NCI-H1092 (cell line): ENCODE data around the gene MYMX.
"Not testable (repeated sequence)": the region's sequence is repeated elsewhere in the genome, so short reads cannot be mapped to it uniquely, and the experiment has no call there.

Source experiments
- DNase-seq: peaks from one replicate; lab custom pipeline; 2025; lab: John Stamatoyannopoulos, UW

The MYMX gene

DNA sequence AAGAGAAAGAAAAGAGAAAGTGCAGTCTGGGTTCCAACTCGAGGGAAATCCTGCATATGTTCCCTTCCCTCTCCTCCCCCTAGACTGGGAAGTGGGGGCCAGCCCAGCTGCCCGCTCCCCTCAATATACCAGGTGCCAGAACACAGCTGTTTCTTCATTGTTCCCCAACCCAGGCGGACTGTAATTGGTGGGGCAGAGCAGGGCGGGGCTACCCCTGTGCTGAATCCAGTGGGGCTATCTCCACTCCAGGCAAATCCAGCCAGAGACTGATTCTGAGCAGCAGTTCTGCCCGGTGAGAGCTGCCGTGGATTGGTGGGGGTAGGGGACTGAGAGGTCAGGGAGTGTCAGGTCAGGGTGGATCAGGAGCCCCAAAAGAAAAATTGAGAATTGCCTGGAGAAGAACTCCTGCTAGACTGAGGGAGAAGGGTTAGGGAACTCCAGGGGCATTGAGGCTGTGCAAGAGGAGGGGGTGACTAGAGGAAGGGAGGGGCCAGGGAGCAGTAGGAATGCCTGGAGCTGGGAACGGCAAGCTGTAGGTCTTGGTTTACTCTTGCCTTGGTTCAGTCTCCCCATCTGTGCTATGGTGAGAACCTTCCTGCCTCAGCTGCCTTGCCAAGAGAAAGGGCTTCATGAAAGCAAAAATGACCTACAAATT lies at the start of gene MYMX:
Gene MYMX, plus strand, starts transcription at position 250 of the 655 bp plus-strand sequence. CDS start 546 bp downstream, outside the sequence.
- peak; percentile 23 for DNase-seq

DNA sequence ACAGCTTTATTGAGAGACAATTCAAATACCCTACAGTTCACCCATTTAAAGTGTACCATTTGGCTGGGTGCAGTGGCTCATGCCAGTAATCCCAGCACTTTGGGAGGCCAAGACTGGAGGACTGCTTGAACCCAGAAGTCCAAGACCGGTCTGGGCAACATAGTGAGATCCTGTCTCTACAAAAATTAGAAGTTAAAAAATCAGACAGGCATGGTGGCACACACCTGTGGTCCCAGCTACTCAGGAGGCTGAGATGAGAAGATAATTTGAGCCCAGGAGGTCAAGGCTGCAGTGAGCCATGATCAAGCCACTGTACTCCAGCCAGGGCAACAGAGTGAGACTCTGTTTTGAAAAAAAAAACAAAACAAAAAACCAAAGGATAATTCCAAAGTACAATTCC lies 49.2 kb upstream of the MYMX start:
- no peak for DNase-seq

GRCh38 chr6:44169154-44169553 lies 47.6 kb upstream of the MYMX start:
- no peak for DNase-seq

DNA sequence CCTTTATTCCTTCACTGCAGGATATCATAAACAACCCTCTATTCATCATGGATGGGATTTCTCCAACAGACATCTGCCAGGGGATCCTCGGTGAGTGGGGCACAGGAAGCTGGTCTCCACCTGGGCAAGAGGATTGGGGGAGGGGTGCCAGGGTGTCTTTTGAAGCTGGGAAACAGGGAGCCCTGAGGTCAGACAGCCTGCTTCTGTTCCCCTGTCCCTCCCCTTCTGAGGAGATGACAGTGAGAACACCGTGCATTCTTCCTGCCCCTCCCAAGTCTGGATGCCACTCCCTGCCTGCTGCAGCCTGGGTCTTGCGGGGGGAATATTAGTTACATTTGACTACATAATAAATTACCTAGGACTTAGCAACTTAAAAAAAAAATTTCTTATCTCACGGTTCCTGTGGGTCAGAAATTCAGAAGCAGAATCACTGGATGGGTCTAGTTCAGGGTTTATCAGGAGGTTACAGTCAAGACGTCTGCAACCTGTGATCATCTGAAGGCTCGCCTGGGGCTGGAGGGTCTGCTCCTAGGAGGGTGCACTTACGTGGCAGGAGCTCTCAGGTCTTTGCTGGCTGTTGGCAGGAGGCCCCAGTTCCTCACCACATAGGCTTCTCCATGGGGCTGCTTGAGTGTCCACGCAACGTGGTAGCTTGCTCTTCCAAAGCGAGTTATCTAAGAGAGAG lies 46.7 kb upstream of the MYMX start:
- no peak for DNase-seq

DNA sequence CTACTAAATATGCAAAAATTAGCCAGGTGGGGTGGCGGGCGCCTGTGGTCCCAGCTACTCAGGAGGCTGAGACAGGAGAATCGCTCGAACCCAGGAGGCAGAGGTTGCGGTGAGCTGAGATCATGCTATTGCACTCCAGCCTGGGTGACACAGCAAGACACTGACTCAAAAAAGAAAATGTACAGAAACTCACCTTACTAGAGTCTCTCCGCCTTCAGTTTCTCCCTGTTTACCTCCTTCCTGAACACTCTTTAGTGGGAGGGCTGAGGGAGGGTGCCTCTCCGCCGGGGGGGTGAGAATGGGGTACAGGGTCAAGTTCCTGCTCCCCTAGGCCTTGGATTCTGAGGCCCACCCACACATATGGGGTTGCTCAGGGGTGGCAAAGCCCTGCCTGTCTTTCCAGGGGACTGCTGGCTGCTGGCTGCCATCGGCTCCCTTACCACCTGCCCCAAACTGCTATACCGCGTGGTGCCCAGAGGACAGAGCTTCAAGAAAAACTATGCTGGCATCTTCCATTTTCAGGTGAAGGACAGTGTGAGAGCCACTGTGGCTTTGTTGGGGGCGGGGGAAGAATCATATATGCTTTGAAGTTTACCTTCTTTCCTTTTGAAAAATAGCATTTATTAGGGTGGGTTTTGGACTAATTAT lies 44.7 kb upstream of the MYMX start:
- no peak for DNase-seq

DNA sequence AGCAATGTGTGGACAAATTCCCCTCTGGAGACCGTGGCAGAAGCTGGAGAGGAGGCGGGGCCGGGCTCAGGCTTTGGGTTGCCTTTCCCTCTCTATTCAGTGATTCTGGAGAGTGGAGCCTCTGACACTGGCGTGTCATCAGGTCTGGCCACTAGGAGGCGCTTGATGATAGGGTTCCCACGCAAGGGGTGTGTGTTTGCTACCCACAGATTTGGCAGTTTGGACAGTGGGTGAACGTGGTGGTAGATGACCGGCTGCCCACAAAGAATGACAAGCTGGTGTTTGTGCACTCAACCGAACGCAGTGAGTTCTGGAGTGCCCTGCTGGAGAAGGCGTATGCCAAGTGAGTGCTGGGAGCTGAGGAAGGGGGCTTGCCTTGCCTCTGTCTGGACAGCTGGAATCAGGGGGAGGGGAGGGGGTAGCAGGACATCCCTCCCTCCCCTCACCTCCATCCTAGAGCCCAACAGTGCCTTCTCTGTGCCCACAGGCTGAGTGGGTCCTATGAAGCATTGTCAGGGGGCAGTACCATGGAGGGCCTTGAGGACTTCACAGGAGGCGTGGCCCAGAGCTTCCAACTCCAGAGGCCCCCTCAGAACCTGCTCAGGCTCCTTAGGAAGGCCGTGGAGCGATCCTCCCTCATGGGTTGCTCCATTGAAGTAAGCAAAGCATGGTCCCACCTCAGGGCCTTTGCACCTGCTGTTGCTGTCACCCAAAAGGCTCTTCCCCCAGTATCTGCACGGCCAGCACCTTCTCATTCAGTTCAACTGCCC lies 43.8 kb upstream of the MYMX start:
- DNase-seq: peak; percentile 81

DNA sequence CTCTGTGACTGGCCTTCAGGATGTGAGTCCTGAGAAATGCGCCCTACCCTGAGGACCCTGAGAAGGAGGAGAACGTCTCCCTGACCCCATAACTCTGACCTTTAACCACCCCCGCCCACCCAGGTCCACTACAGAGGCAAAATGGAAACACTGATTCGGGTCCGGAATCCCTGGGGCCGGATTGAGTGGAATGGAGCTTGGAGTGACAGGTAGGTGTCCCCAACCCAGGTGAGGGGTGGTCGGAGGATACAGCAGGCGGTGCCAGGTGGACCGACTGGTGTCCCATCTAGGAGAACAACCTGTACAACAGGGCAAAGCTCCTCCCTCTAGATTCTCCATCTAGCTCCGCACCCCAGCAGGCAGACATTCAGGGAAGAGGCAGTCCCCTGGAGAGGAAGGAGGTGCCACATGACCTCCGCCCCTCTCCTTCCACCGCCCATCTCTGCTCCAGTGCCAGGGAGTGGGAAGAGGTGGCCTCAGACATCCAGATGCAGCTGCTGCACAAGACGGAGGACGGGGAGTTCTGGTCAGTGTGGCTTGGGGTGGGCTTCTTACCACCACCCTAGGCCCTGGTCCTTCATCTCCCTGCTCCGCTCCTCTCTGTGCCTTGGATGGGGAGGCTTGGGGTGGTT lies 40.5 kb upstream of the MYMX start:
- DNase-seq: no peak

DNA sequence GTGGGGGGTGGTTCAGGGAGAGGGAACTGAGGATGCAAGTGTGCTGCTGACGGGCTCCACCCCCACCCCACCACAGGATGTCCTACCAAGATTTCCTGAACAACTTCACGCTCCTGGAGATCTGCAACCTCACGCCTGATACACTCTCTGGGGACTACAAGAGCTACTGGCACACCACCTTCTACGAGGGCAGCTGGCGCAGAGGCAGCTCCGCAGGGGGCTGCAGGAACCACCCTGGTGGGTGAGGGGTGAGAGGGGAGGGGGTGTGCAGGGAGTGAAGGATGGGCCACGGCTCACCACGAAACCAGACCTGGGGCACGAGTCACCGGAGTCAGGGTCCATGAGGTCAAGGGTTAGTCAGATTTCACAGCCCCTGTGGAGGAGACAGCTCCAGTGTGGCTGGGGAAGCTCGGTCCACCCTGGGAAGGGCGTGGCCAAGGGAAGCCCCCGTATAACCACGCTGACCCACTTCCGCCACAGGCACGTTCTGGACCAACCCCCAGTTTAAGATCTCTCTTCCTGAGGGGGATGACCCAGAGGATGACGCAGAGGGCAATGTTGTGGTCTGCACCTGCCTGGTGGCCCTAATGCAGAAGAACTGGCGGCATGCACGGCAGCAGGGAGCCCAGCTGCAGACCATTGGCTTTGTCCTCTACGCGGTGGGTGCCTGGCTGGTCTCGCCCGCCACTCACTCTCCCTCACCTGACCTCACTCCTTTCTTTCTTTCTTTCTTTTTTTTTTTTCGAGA lies 39.8 kb upstream of the MYMX start:
- no peak for DNase-seq

DNA sequence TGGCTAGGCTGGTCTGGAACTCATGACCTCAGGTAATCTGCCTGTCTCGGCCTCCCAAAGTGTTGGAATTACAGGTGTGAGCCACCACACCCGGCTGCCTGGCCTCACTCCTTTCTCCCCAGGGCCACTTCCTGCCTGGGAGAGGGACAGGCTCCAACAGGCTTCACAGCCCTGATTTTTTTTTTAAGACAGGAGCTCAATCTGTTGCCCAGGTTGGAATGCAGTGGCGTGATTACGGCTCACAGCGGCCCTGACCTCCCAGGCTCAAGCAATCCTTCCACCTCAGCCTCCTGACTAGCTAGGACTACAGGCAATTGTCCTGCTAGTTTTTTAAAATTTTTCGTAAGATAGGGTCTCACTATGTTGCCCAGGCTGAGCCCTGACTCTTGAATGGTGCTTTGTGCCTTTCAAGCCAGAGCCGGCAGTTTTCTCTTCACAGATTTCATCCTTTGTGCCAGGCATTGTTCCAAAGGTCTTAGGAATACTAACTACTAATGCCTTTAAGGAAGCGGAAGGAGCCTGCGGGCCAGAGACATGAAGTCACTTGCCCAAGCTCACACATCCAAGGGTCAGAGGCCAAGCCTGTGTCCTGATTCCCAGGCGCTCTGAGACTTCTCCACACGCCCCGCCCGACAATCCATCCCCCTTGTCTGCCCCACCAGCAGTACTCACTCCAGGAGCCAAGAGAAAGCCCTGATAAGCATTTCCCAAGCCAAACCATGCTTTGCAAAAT lies 38.9 kb upstream of the MYMX start:
- no peak for DNase-seq

- DNase-seq: no peak
These were observed 38.2 kb upstream of the MYMX start for GRCh38 chr6:44178424-44179071.

DNA sequence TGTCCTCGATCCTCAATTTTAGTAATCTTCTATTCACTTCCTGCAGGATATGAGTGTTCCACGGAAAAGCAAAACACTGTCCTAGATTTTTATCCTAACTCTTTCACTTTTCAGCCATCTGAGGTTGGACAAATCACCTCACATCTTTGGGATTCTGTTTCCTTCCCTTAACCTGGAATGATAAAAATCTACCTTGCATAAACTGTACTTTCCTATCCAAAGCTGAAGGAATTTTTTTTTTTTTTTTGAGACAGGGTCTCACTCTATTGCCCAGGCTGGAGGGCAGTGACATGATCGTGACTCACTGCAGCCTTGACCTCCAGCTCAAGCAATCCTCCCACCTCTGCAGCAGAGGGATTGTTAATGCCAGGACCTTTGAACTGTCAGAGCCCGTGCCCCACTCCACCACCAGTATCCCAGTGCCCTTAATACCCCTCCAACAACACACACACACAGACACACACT lies 37.6 kb upstream of the MYMX start:
- DNase-seq: no peak

GRCh38 chr6:44179648-44180047 lies 37.1 kb upstream of the MYMX start:
- DNase-seq: no peak

DNA sequence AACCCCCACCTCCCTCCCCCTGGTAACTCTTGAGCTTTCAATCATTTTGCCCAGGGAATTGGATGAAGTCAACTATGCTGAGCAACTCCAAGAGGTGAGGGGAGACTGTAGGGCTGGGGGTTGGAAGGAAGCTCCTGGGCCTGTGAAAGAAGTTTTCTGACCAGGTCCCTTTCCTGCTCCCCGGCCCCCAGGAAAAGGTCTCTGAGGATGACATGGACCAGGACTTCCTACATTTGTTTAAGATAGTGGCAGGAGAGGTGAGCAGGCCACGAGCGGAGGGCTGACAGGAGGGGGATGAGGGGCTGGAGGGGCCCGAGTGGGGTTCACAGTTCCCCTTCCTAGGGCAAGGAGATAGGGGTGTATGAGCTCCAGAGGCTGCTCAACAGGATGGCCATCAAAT lies 36.3 kb upstream of the MYMX start:
- DNase-seq: no peak

DNA sequence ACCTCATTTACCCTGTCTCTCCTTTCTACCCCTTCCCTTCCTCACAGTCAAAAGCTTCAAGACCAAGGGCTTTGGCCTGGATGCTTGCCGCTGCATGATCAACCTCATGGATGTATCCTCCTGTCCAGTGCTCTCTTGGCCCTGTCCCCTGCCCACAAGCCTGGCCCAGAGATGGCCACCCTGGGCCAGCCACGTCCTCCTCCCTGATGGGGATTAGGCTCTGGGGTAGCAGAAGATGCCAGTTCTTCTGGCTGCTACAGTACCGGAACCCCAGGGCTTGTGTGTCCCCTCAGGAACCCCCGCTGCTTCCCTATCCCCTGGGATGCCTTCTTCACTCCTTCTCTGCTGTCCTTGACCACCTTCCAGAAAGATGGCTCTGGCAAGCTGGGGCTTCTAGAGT lies 35.8 kb upstream of the MYMX start:
- no peak for DNase-seq

DNA sequence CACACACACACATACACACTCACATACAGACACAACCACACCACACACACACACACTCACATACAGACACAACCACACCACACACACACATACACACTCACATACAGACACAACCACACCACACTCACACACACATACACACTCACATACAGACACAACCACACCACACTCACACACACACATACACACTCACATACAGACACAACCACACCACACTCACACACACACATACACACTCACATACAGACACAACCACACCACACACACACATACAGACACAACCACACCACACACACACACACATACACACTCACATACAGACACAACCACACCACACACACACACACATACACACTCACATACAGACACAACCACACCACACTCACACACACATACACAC lies 34.9 kb upstream of the MYMX start:
- not testable (repeated sequence) for DNase-seq

- DNase-seq: no peak
These were observed 33.8 kb upstream of the MYMX start for GRCh38 chr6:44182911-44183390.

DNA sequence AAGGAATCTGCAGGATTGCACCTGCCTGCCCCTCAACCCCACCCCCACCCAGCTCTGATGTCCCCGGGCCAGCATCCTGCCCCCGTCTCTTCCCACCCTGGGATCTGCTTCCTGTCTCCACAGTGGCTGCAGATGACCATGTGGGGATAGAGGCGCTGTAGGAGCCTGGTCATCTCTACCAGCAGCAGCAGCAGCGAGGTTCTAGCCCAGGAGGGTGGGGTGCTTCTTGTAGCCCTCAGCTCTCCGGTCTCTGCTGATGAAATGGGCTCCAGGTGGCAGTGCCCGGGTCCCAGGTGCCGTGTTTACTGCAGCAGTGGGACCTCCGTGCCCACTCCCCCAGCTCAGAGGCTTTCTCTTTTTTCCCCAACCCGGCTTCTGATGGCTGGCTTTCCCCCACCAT lies 32.9 kb upstream of the MYMX start:
- no peak for DNase-seq

- DNase-seq: not testable (repeated sequence)
These were observed 31.4 kb upstream of the MYMX start for GRCh38 chr6:44185356-44185755.

DNA sequence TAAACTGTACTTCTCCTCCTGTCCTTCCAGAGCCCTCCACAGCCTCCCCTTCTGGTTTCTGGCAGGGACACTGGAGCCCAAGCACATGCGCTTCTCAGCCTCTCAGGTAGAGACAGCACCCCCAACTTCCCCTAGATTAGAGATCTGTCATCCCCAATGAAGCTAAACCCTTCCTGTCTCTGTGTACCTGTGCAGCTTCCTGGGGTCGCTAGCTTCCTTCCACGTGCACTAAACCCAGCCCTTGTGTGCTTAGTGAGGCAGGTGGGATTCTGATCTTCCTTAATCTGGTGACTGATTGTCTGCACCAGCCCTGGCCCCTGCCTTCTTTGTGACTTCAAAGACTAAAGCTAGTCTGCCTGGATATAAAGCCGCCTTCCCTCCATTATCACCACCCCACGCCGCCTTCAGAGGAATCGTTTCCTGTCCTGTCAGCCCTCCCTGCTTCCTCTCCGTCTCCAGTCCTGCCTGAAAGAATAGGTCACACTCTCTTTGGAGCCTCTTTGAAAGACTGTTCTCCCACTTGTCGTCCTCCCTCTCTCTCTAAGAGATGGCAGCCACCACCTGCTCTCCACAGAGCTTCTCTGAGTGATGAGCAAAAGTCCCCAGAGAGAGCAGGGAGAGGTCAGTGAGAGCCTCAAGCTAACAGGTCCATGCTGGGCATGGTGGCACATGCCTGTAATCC lies 30.6 kb upstream of the MYMX start:
- no peak for DNase-seq
